Measurements from ENCODE around the gene RASA2.
"Not testable (repeated sequence)": the region's sequence is repeated elsewhere in the genome, so short reads cannot be mapped to it uniquely, and the experiment has no call there.

RASA2 gene

GRCh38 chr3:141498598-141499223 is 11.9 kb downstream of the RASA2 start:
- peak; percentile 14 for DNase-seq (ENCODE audit: low spot score)

- DNase-seq (ENCODE audit: low spot score) = no peak
These were observed 12.5 kb downstream of the RASA2 start for GRCh38 chr3:141499284-141499683.

GRCh38 chr3:141499965-141500364 is 13.1 kb downstream of the RASA2 start:
- no peak for DNase-seq (ENCODE audit: low spot score)

GRCh38 chr3:141500397-141500796 is 13.6 kb downstream of the RASA2 start:
- no peak for DNase-seq (ENCODE audit: low spot score)

GRCh38 chr3:141505166-141505565 is 18.3 kb downstream of the RASA2 start:
- DNase-seq (ENCODE audit: low spot score) = no peak

GRCh38 chr3:141506071-141506470 is 19.2 kb downstream of the RASA2 start:
- no peak for DNase-seq (ENCODE audit: low spot score)

GRCh38 chr3:141507392-141508066 is 20.7 kb downstream of the RASA2 start:
- DNase-seq (ENCODE audit: low spot score) = no peak

GRCh38 chr3:141508067-141508436 is 21.2 kb downstream of the RASA2 start:
- DNase-seq (ENCODE audit: low spot score) = no peak

GRCh38 chr3:141511361-141511760 is 24.5 kb downstream of the RASA2 start:
- no peak for DNase-seq (ENCODE audit: low spot score)

GRCh38 chr3:141514382-141514781 is 27.6 kb downstream of the RASA2 start:
- DNase-seq (ENCODE audit: low spot score) = no peak

- DNase-seq (ENCODE audit: low spot score) = no peak
These were observed 32.8 kb downstream of the RASA2 start for GRCh38 chr3:141519587-141519986.

GRCh38 chr3:141521781-141522180 is 35.0 kb downstream of the RASA2 start:
- no peak for DNase-seq (ENCODE audit: low spot score)

- no peak for DNase-seq (ENCODE audit: low spot score)
These were observed 37.0 kb downstream of the RASA2 start for GRCh38 chr3:141523615-141524375.

- no peak for DNase-seq (ENCODE audit: low spot score)
These were observed 38.2 kb downstream of the RASA2 start for GRCh38 chr3:141524988-141525387.

- no peak for DNase-seq (ENCODE audit: low spot score)
These were observed 39.0 kb downstream of the RASA2 start for GRCh38 chr3:141525814-141526213.

GRCh38 chr3:141526709-141527108 is 39.9 kb downstream of the RASA2 start:
- no peak for DNase-seq (ENCODE audit: low spot score)

GRCh38 chr3:141528800-141529199 is 42.0 kb downstream of the RASA2 start:
- no peak for DNase-seq (ENCODE audit: low spot score)

- no peak for DNase-seq (ENCODE audit: low spot score)
These were observed 42.4 kb downstream of the RASA2 start for GRCh38 chr3:141529256-141529655.

GRCh38 chr3:141529717-141530414 is 43.0 kb downstream of the RASA2 start:
- DNase-seq (ENCODE audit: low spot score) = no peak

- no peak for DNase-seq (ENCODE audit: low spot score)
These were observed 43.6 kb downstream of the RASA2 start for GRCh38 chr3:141530415-141530768.

GRCh38 chr3:141532609-141533008 is 45.8 kb downstream of the RASA2 start:
- DNase-seq (ENCODE audit: low spot score) = no peak

- DNase-seq (ENCODE audit: low spot score) = not testable (repeated sequence)
These were observed 49.2 kb downstream of the RASA2 start for GRCh38 chr3:141536017-141536416.

GRCh38 chr3:141537856-141538255 is 51.0 kb downstream of the RASA2 start:
- DNase-seq (ENCODE audit: low spot score) = no peak
